Measurements from ENCODE around the gene TMEM269.

Gene TMEM269

GRCh38 chr1:42821690-42822089 is 36.9 kb downstream of the TMEM269 start:
- no peak for DNase-seq (ENCODE audit: low read depth, low spot score)

GRCh38 chr1:42822800-42823392 is 38.1 kb downstream of the TMEM269 start:
- DNase-seq (ENCODE audit: low read depth, low spot score) = peak; percentile 7

DNA sequence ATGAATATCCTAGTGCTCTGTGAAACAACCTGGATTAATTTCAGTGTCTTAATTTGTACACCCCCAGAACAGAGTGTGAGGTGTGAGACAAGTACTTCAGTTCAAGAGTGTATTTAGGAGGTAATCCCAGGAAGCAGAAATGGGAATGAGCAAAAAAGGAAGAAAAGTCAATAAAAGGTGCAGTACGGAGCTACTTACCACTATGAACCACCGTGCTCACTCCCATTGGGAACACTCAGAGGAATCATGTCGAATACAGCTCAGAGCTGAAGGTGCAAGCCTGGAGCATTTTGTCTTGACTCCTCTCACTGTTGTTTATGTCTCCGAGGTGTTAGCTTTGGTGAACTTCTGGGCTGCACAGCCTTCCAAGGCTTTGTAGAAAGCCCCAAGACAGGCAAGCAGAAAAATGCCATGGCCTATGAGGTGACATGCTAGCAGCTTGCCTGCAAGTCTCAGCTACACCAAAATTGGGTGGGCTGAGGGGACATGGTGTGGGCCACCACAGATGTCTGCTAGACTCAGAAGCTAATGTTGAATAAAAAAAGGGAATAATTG is 39.8 kb downstream of the TMEM269 start:
- DNase-seq (ENCODE audit: low read depth, low spot score) = no peak

DNA sequence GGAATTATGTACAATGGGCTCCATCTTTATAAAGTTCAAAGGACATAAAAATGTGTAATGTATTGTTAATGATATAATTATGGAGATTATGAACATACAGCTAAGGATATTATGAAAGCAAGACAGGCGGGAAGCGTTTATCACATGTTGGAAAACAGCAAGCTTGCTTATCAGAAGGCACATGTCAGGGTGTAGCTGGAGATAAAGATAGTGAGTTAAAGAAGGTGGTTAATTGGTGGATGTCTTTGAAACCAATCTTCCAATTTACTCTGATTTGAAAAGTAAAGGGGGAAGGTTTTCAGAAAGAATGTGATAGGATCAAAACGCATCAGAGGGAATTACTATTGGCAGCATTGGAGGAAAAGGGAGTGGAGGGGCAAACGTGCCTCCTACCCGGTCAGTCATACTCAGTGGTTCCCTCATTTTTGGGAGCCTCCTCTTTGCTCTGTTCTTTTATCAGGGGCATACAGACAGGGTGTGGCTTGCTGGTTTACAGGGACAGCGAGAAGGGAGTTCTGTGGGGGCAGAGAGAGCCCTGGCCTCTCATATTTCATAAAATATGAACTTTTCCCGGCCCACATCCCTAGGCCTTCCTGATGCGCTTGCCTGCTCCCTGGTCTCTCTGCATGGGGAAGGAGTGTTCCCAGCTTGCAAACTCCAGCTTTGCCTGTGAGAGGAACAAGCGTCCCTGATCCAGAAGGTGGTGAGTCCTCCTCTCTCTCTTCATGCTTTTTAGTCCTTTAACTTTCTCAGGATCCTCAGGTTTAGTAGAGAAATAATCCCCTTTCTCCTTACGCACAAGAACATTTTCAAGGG is 40.5 kb downstream of the TMEM269 start:
- no peak for DNase-seq (ENCODE audit: low read depth, low spot score)

- no peak for DNase-seq (ENCODE audit: low read depth, low spot score)
Observed at GRCh38 chr1:42830631-42831030, 45.8 kb downstream of the TMEM269 start.

DNA sequence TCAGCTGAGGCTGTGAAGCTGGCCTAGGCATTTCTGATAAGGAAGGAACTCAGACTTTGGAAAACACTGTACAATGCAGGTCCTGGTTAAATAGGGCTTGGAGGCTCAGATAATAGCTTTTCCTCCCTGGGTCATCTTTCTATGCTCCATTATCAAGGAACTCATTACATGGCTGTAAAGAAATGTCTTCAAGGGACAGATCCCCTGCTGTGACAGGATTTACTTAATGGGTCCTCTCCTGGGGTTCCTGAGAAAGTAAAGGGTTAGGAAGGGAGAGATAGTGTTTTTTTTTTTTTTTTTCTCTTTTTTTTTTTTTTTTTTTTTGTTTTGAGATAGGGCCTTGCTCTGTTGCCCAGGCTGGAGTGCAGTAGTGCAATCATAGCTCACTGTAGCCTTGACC is 46.5 kb downstream of the TMEM269 start:
- DNase-seq (ENCODE audit: low read depth, low spot score) = no peak

GRCh38 chr1:42832641-42833240 is 48.0 kb downstream of the TMEM269 start:
- no peak for DNase-seq (ENCODE audit: low read depth, low spot score)

DNA sequence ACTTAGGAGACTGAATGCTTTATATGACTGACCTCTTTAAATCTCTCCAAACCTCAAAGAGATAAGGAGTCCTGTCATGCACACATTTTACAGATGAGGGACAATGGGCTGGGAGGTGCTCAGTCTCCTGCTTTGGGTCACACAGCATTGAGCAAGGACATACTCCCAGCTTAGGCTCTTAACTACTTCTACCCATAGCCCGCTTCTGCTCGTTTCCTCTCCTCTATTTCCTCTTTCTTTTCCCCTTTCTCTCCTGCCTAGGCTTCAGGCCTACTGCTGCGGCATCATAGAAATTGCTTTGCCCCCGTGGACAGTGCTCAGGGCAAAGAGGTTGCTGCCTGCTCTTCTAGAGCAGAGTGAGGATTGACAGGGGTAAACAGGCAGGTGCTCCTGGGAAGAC is 49.2 kb downstream of the TMEM269 start:
- no peak for DNase-seq (ENCODE audit: low read depth, low spot score)

- no peak for DNase-seq (ENCODE audit: low read depth, low spot score)
Observed at GRCh38 chr1:42834803-42835202, 50.0 kb downstream of the TMEM269 start.

DNA sequence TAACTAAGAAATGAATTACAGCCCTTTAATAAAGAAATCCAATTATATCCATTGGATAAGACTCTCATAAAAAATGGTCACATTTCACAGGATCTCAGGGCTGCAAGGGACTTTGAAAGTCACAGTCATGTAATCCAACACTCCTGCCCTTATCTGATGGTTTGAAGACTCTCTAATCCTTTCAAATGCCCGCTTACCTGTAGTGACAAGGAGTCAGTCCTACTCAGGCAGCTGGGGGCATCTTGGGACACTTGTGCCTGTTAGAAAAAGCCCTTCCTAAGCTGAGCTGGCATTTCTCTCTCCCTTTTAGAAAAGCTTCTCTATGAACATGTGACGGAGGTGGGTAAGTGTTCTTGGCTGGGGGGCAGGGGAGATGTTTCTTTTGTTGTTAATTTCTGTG is 50.6 kb downstream of the TMEM269 start:
- DNase-seq (ENCODE audit: low read depth, low spot score) = no peak

DNA sequence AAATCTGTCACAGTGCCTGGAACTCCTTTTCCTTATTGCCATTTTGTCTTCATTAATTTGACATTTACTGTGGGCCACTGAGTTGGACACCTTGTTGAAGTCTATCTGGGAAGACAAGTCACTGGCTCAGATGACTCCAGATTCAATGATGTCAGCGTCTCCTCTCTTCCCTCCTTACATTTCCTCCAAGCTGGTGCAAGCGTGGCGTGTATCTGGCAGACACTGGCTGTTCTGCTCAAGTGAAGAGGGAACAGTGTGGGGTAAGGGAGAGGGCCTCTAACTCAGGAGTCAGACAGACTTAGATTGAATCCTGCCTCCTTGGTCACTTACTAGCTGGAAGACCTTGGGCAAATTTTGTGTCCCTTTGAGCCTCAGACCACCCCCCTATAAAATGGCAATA is 52.9 kb downstream of the TMEM269 start:
- no peak for DNase-seq (ENCODE audit: low read depth, low spot score)

DNA sequence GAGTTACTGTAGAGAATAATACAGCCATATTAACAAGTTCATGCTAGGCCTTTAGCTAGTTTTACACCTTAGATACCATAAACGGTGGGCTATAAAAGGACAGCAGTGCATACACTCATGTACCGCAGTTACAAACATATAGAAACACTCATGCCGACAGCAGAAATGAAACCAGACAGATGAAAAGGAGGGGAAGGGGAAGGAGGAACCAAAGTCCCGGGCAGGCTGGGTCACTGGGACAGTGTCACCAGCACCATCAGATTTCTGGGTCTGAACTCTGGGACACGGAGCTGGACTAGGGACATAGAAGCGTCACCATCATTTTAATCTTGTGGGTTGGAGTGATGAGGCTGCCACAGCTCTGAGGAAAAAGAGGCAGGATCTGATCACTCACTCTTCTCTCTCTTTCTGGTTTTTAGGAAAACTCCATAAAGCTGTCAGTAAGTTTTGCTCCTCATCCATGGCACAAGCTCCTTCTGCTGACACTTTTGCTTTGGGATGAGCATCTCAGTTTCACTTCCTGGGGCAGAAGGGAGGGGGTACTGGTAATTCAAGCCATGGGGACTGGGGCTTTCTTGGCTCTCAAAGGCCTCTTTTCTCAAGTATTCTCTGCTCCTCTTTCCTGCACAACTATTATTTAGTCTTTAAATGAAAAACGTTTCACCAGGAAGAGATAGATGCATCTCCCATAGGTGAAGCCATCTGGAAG is 53.8 kb downstream of the TMEM269 start:
- no peak for DNase-seq (ENCODE audit: low read depth, low spot score)

GRCh38 chr1:42841010-42841409 is 56.2 kb downstream of the TMEM269 start:
- DNase-seq (ENCODE audit: low read depth, low spot score) = no peak

GRCh38 chr1:42841440-42842147 is 56.8 kb downstream of the TMEM269 start:
- no peak for DNase-seq (ENCODE audit: low read depth, low spot score)

DNA sequence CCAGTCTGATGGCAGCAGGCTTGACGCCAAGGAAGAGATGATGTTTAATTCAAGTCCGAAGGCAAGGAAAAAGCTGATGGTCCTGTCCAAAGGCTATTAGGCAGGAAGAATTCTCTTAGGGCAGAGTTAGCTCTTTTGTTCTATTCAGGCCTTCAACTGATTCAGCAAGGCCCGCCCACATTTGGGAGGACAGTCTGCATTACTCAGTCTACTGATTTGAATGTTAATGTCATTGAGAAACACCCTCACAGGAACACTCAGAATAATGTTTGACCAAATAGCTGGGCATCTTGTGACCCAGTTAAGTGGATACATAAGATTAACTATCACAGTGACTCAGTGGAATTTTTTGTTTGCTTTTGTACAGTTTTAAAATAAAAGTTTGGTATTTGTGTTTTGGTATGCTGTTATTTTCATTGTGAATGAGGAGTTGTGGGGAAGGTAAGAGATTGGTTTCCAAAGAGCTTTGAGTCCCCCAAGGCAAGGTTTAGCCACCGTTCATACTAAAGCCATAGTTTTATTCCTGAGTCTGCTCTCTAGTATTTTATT is 59.9 kb downstream of the TMEM269 start:
- DNase-seq (ENCODE audit: low read depth, low spot score) = peak; percentile 46

DNA sequence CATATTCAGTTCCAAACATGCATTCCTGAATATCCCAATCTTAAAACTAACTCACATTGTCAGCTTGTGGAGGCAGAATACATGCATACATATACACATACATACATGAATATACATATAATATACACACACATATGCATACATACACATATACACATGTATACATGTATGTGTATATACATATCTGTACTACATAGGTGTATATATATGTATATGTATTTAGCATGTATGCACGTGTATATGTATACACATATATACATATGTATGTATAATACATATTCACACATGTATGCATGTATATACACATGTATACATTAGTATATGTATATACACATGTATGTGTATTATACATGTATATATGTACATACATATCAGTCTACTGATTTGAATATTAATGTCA is 60.4 kb downstream of the TMEM269 start:
- DNase-seq (ENCODE audit: low read depth, low spot score) = no peak

- DNase-seq (ENCODE audit: low read depth, low spot score) = no peak
Observed at GRCh38 chr1:42845866-42846256, 61.1 kb downstream of the TMEM269 start.

DNA sequence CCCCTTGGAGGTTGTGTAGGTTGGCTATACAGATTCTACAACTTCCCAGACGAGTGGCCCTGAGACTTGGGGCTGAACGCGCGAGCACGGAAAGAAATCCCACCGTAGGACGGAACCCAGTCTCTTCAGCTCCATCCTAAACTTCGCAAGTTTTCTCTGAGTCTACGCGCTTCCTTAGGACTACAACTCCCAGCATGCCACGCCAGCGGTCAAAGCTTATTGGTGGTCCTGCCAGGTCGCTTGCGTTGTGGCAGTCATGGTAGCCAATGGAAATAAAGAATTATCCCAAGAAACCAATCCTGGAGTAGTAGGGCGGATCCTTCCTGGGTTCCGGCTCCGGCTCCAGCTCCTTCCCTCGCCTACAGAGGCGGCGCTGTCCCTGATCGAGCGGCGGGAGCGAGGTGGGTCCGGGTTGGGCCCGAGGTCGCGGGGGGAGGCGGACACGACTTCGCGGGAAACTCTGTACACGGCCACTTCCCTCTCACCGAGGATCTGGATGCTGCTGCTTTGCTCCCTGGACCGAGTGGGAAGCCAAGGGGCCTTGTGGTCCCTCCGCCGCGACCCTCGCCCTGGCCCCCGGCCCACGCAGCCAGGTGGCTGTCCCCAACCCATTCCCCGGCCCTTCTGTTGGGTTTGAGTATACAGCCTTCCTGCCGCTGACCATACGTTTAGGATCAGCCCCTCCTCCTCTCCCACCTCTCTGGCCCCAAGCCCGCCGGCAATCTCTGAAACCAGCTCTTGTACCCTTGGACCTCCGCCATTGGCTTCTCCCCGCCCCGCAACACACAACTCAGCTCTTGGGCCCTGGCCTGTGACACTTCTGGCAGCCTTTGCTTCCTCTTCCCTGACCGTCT is 61.7 kb downstream of the TMEM269 start, which contains the start of gene ZNF691:
Gene ZNF691, plus strand, starts transcription at position 357 of the 854 bp plus-strand sequence. CDS start 3,046 bp downstream, outside the sequence.
- peak; percentile 98 for DNase-seq (ENCODE audit: low read depth, low spot score)

GRCh38 chr1:42847111-42847595 is 62.4 kb downstream of the TMEM269 start:
- peak; percentile 12 for DNase-seq (ENCODE audit: low read depth, low spot score)
